ENCODE results near the gene HSBP1. TPM values are rescaled to one million over a fixed set of nuclear protein-coding genes. Genes with fewer than 3 reads are reported as not detected.

HSBP1 gene
- total and polyA plus RNA-seq, 2 of the 4 experiments (the other 2 are of a cell fraction), result 8.8 to 65.2 TPM

GRCh38 chr16:83802135-83802534 lies 5.6 kb upstream of the HSBP1 start:
- H3K14ac ChIP-seq (replicated peaks; ENCODE audit: low read depth, low read length), result peak overlapping the region; percentile 74
- WGBS, 2 experiments (ENCODE audit: extremely low coverage in 2 of 2, insufficient read length in 1 of 2), result no CpG with 5 or more reads among the region's 6 CpGs
- no peak overlapping the region for H2AK9ac ChIP-seq (replicated peaks; ENCODE audit: low read depth, low read length, poor library complexity)
- H3K4ac ChIP-seq (ENCODE audit: low read depth, low read length), result peak overlapping the region; percentile 42
- no peaks in the 10 kb centered on the region for H3K79me1 ChIP-seq (ENCODE audit: low read depth in 1 of 2, low read length in 2 of 2)
- no peak overlapping the region; the same call in 1 of the 2 replicates for H2AK5ac ChIP-seq (ENCODE audit: low read depth, low read length)
- H2BK15ac ChIP-seq (ENCODE audit: low read depth, low read length), result peak overlapping the region; percentile 61; the same call in 1 of the 3 replicates
- no TSS peak for BruUV-seq (replicated peaks)
- H3K4me3 ChIP-seq (ENCODE audit: insufficient read depth, low read depth, low read length), result peak overlapping the region; percentile 43; the same call in 1 of the 2 replicates
- H2BK5ac ChIP-seq (ENCODE audit: low read depth, low read length, poor library complexity, severe bottlenecking), result peak overlapping the region; percentile 37
- H3K9ac ChIP-seq (ENCODE audit: low read depth, low read length), result peak overlapping the region; percentile 40; the same call in 1 of the 2 replicates
- POLR2A ChIA-PET (ENCODE audit: unreplicated experiment), result no interaction called here
- H2BK120ac ChIP-seq (ENCODE audit: low read depth, low read length), result peak overlapping the region; percentile 86
- peak overlapping the region in 1 of 2 experiments; percentile 71; a peak in 2 of 4 replicates for H4K8ac ChIP-seq (ENCODE audit: low read depth in 2 of 2, low read length in 2 of 2)
- H2AFZ ChIP-seq (replicated peaks; ENCODE audit: low read length, poor library complexity), result peak overlapping the region; percentile 53
- CTCF ChIA-PET, result no interaction called here
- no peaks in the 10 kb centered on the region for H3K9me3 ChIP-seq (ENCODE audit: control insufficient read depth, insufficient read depth, low read length)
- TF ChIP-seq ELK1 (IDR thresholded peaks at IDR 0.05; ENCODE audit: borderline replicate concordance, low read depth, low read length) (no peak), RCOR1 (IDR thresholded peaks at IDR 0.05; ENCODE audit: insufficient replicate concordance, low read length) (peak; percentile 9), NFE2L2 (IDR thresholded peaks at IDR 0.05; ENCODE audit: low read depth, low read length) (no peak), RAD21 (IDR thresholded peaks at IDR 0.05; ENCODE audit: low read length) (peak; percentile 5; the same call in 1 of the 2 replicates), CEBPB (IDR thresholded peaks at IDR 0.05; ENCODE audit: low read depth, low read length) (no peak), CHD1 (IDR thresholded peaks at IDR 0.05; ENCODE audit: low read depth, low read length) (no peak), SMC3 (IDR thresholded peaks at IDR 0.05; ENCODE audit: low read depth, low read length) (no peak), POLR2A (IDR thresholded peaks at IDR 0.05; ENCODE audit: low read depth, low read length) (no peak), CTCF (conservative IDR thresholded peaks at IDR 0.05; ENCODE audit: low read depth, low read length) (no peak), FOS (IDR thresholded peaks at IDR 0.05; ENCODE audit: low read depth, low read length) (0 out of 2 replicates have a peak, but pooled peaks have one; percentile 36), RFX5 (IDR thresholded peaks at IDR 0.05; ENCODE audit: low read depth, low read length) (no peak), BHLHE40 (IDR thresholded peaks at IDR 0.05; ENCODE audit: low read depth, low read length) (no peak), MAZ (IDR thresholded peaks at IDR 0.05; ENCODE audit: borderline replicate concordance, low read depth, low read length) (no peak), MXI1 (IDR thresholded peaks at IDR 0.05; ENCODE audit: borderline replicate concordance, low read depth, low read length) (no peak), USF2 (IDR thresholded peaks at IDR 0.05; ENCODE audit: low read depth, low read length) (no peak), MAFK (IDR thresholded peaks at IDR 0.05; ENCODE audit: low read depth, low read length) (no peak)
- peak overlapping the region; percentile 64; the same call in 1 of the 2 replicates for H3K56ac ChIP-seq (ENCODE audit: extremely low read depth, insufficient read depth, low read length)
- dilution Hi-C loops (cut with HindIII; ENCODE audit: low sequenced_read_pairs, unreplicated experiment), result no loop called here
- in situ Hi-C loops (cut with MboI; ENCODE audit: low sequenced_read_pairs), result no loop called here
- peak overlapping the region; percentile 81 for H3K23ac ChIP-seq (ENCODE audit: low read depth, low read length)
- no peaks in the 10 kb centered on the region for H3K27me3 ChIP-seq (ENCODE audit: control insufficient read depth, insufficient read depth, low read length)
- peak overlapping the region; percentile 43; the same call in 1 of the 2 replicates for H4K91ac ChIP-seq (ENCODE audit: insufficient read depth, low read depth, low read length)
- peaks cover 6% of the 10 kb centered on the region for H3K4me1 ChIP-seq (ENCODE audit: control insufficient read depth, insufficient read depth, low read length)
- no peaks in the 10 kb centered on the region for H3K36me3 ChIP-seq (ENCODE audit: control insufficient read depth, insufficient read depth, low read length)
- H4K5ac ChIP-seq (ENCODE audit: low read depth, low read length), result peak overlapping the region; percentile 49
- no peak overlapping the region for H3K27ac ChIP-seq (ENCODE audit: insufficient read depth, low read length)
- no peaks in the 10 kb centered on the region for H4K20me1 ChIP-seq (ENCODE audit: insufficient read depth, low read length)
- ATAC-seq (ENCODE audit: low read depth), result peak; percentile 86
- peak overlapping the region; percentile 17; the same call in 1 of the 2 replicates for H3K18ac ChIP-seq (ENCODE audit: low read depth, low read length)
- intact Hi-C loops (cut with micrococcal nuclease), result no loop called here
- peak overlapping the region; percentile 78 for H2BK20ac ChIP-seq (ENCODE audit: low read depth, low read length)
- no peaks in the 10 kb centered on the region for H3K9me1 ChIP-seq (ENCODE audit: insufficient read depth, low read length)
- peak; percentile 81 for DNase-seq
- H3K4me2 ChIP-seq (ENCODE audit: low read depth, low read length), result peak overlapping the region; percentile 92
